ENCODE data around the gene BAHCC1. TPM values are rescaled to one million over a fixed set of nuclear protein-coding genes. Genes with fewer than 3 reads are reported as not detected.
A peak's percentile ranks its signal among the peaks of the same experiment; 100 is the strongest.
"Not testable (repeated sequence)": the region's sequence is repeated elsewhere in the genome, so short reads cannot be mapped to it uniquely, and the experiment has no call there.

BAHCC1 gene
- total RNA-seq, 1 experiment from 2014 or later, result 11.9 TPM

GRCh38 chr17:81418710-81419318 is 23.6 kb downstream of the BAHCC1 start:
- peak; percentile 78 for DNase-seq (ENCODE audit: low read depth)
- in situ Hi-C loops (cut with HindIII; ENCODE audit: low pct_unique_long_range_greater_than_20kb, low sequenced_read_pairs), result no loop called here

GRCh38 chr17:81419319-81419885 is 24.1 kb downstream of the BAHCC1 start:
- DNase-seq (ENCODE audit: low read depth), result peak; percentile 96
- in situ Hi-C loops (cut with HindIII; ENCODE audit: low pct_unique_long_range_greater_than_20kb, low sequenced_read_pairs), result no loop called here

GRCh38 chr17:81419886-81420768 is 24.9 kb downstream of the BAHCC1 start:
- no peak for DNase-seq (ENCODE audit: low read depth)
- in situ Hi-C loops (cut with HindIII; ENCODE audit: low pct_unique_long_range_greater_than_20kb, low sequenced_read_pairs), result no loop called here

GRCh38 chr17:81420769-81421462 is 25.7 kb downstream of the BAHCC1 start:
- in situ Hi-C loops (cut with HindIII; ENCODE audit: low pct_unique_long_range_greater_than_20kb, low sequenced_read_pairs), result no loop called here
- DNase-seq (ENCODE audit: low read depth), result no peak

- DNase-seq (ENCODE audit: low read depth), result peak; percentile 77
- in situ Hi-C loops (cut with HindIII; ENCODE audit: low pct_unique_long_range_greater_than_20kb, low sequenced_read_pairs), result no loop called here
Measured at GRCh38 chr17:81422776-81423697, 27.8 kb downstream of the BAHCC1 start.

GRCh38 chr17:81423698-81424071 is 28.4 kb downstream of the BAHCC1 start:
- in situ Hi-C loops (cut with HindIII; ENCODE audit: low pct_unique_long_range_greater_than_20kb, low sequenced_read_pairs), result no loop called here
- no peak for DNase-seq (ENCODE audit: low read depth)

GRCh38 chr17:81424151-81425017 is 29.1 kb downstream of the BAHCC1 start:
- no peak for DNase-seq (ENCODE audit: low read depth)
- in situ Hi-C loops (cut with HindIII; ENCODE audit: low pct_unique_long_range_greater_than_20kb, low sequenced_read_pairs), result no loop called here

- DNase-seq (ENCODE audit: low read depth); in situ Hi-C loops (cut with HindIII; ENCODE audit: low pct_unique_long_range_greater_than_20kb, low sequenced_read_pairs): not testable (repeated sequence)
Measured at GRCh38 chr17:81425041-81425440, 29.8 kb downstream of the BAHCC1 start.

- in situ Hi-C loops (cut with HindIII; ENCODE audit: low pct_unique_long_range_greater_than_20kb, low sequenced_read_pairs), result not testable (repeated sequence)
Measured at GRCh38 chr17:81425716-81426392, 30.6 kb downstream of the BAHCC1 start.

GRCh38 chr17:81426393-81427172 is 31.3 kb downstream of the BAHCC1 start:
- no peak for DNase-seq (ENCODE audit: low read depth)
- in situ Hi-C loops (cut with HindIII; ENCODE audit: low pct_unique_long_range_greater_than_20kb, low sequenced_read_pairs), result no loop called here

More at GRCh38 chr17:81425716-81426392, 30.6 kb downstream of the BAHCC1 start:
- DNase-seq (ENCODE audit: low read depth), result not testable (repeated sequence)

- in situ Hi-C loops (cut with HindIII; ENCODE audit: low pct_unique_long_range_greater_than_20kb, low sequenced_read_pairs), result no loop called here
- no peak for DNase-seq (ENCODE audit: low read depth)
Measured at GRCh38 chr17:81427173-81428120, 32.2 kb downstream of the BAHCC1 start.

GRCh38 chr17:81428121-81428515 is 32.9 kb downstream of the BAHCC1 start:
- in situ Hi-C loops (cut with HindIII; ENCODE audit: low pct_unique_long_range_greater_than_20kb, low sequenced_read_pairs), result no loop called here

GRCh38 chr17:81428516-81428915 is 33.3 kb downstream of the BAHCC1 start:
- no peak for DNase-seq (ENCODE audit: low read depth)
- in situ Hi-C loops (cut with HindIII; ENCODE audit: low pct_unique_long_range_greater_than_20kb, low sequenced_read_pairs), result no loop called here

More at GRCh38 chr17:81428121-81428515, 32.9 kb downstream of the BAHCC1 start:
- no peak for DNase-seq (ENCODE audit: low read depth)

GRCh38 chr17:81428948-81429774 is 33.9 kb downstream of the BAHCC1 start:
- DNase-seq (ENCODE audit: low read depth), result peak; percentile 39

More at GRCh38 chr17:81428948-81429774, 33.9 kb downstream of the BAHCC1 start:
- in situ Hi-C loops (cut with HindIII; ENCODE audit: low pct_unique_long_range_greater_than_20kb, low sequenced_read_pairs), result no loop called here

All from Caki2 (cell line).